Stimulated activated CD8-positive, alpha-beta memory T cell treated with anti-CD3 and anti-CD28 coated beads, Interleukin-12 subunit alpha, Interleukin-12 subunit beta, amount 100 ng/mL, for 24 hours (primary cell): ENCODE results near the gene MESD.

ENCODE experiments used
- DNase-seq: peaks from one replicate; pipeline ENCODE4 v3.0.0-alpha.2; 2020; ENCODE audit errors: extremely low read depth

Gene MESD

GRCh38 chr15:80937718-80938117 lies 51.9 kb downstream of the MESD start:
- DNase-seq, result no peak

- DNase-seq, result no peak
These were observed 53.1 kb downstream of the MESD start for GRCh38 chr15:80936288-80937078.

DNA sequence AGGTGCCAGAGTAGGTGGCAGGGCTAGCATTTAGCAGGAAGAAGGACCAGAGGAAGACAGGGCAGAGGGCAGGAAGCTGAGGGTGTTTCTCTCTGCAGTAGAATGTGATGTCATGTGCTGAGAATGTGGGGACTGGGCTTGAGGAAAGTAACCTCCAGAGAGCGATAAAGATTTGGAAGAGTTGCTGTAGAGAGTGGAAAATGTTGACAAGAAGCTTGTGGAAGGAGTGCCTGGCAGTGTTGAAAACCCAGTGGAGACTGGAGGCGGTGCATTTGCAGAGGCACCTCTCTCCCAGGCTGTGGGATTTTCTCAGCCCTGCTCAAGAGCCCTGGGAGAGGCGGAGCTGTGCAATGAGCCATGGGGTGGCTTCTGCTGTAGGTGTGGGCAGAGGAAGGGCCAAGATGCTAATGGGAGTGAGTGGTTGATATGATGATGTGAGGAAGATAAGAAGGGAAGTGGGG lies 54.8 kb downstream of the MESD start:
- DNase-seq, result no peak

DNA sequence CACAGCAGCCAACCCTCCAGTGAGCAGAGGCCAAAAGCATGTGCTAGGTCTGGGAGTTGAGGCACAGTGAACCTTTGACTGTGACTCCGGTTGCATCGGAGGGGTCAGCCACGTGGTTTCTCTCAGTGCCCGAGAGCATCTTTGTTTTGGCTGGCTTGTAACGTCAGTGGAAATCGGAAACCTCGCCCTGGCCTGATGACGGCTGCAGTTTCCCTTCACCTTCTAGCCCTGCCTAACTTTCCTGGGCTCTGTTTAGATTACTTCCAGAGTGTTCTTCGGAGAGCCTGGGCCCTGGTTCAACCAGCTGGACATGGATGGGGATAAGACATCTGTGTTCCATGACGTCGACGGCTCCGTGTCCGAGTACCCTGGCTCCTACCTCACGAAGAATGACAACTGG lies 56.6 kb downstream of the MESD start:
- DNase-seq, result no peak

DNA sequence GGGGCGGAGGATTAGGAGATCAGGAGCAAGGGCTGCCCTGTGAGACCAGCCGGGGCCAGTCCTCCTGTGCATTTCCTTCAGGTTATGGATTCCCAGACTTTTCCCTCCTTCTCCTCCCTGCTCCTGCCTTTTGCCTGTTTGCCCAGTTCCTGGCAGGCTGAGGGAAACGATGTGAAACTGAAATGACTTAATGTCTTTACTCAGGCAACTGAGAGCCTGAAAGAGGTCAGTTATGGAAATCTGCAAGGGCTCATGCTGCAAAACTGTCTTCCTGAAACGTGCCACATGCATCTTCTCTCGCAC lies 57.2 kb downstream of the MESD start:
- DNase-seq, result no peak

DNA sequence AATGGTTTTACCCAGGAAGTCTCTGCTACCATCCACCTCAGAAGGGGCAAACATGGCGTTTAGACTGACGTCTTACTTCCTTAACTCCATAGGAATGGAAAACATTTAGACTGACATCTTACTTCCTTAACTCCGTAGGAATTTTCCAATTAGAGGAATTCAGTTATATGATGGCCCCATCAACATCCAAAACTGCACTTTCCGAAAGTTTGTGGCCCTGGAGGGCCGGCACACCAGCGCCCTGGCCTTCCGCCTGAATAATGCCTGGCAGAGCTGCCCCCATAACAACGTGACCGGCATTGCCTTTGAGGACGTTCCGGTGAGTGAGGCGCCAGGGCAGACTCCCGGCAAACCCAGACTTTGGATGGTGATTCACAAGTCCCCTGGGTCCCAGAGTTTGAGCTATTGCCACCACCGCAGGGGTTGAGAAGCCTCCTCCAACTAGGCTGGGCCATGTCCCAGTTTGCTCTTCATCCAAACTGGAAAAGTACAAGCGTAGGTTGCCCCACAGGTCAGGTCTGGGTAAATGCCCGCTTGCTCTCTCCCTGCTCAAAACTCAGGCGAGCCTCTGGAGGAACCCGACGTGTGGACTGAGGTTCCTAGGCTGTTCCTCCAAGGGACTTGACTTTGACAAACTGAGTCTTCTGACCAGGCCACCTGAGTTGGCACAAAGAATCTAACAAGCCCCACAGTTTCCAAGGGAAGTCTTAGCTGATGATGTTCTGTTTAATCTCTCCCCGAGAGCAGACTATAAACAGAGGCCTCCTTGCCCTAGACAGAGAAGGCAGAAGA lies 57.7 kb downstream of the MESD start:
- no peak for DNase-seq

- DNase-seq, result no peak
These were observed 58.4 kb downstream of the MESD start for GRCh38 chr15:80931191-80931590.

GRCh38 chr15:80929689-80930088 lies 59.9 kb downstream of the MESD start:
- DNase-seq, result no peak

DNA sequence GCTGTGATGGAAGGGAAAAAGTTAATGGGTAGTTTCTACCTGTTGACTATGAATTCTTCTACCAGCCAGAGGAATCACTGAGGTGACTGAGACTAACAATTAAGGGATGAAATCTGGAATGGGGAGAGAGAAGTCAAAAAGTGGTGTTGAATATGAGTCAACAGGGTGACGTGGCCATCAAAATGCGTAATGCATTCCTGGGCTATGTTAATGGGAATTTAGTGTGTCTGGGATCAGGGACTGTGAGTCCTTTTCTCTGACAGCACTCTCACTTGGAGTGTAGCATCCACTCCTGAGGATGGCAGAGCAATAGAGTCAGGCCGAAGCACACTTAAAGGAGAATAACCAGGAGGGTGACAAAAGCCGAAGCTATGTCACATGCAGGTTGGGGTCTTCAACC lies 60.4 kb downstream of the MESD start:
- no peak for DNase-seq

GRCh38 chr15:80926126-80926525 lies 63.5 kb downstream of the MESD start:
- no peak for DNase-seq

DNA sequence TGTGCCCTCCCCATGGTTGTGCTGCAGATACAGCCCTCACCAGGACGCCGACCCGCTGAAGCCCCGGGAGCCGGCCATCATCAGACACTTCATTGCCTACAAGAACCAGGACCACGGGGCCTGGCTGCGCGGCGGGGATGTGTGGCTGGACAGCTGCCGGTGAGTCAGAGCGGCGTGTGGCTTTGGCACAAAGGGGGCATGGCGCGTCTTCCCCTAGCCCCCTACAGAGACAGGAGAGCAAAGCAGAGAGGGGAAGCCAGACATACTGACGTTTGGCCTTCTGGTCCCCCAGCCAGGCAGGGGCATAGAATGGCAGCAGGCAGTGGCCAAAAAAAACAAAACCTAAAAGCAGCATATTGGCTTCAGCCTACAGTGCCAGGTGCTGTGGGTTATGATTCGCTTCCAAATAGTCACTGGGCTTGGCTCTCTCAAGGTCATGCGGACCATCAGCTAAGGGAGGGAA lies 64.0 kb downstream of the MESD start:
- DNase-seq, result no peak

GRCh38 chr15:80924278-80924677 lies 65.3 kb downstream of the MESD start:
- DNase-seq, result no peak

GRCh38 chr15:80923668-80924067 lies 66.0 kb downstream of the MESD start:
- DNase-seq, result no peak

DNA sequence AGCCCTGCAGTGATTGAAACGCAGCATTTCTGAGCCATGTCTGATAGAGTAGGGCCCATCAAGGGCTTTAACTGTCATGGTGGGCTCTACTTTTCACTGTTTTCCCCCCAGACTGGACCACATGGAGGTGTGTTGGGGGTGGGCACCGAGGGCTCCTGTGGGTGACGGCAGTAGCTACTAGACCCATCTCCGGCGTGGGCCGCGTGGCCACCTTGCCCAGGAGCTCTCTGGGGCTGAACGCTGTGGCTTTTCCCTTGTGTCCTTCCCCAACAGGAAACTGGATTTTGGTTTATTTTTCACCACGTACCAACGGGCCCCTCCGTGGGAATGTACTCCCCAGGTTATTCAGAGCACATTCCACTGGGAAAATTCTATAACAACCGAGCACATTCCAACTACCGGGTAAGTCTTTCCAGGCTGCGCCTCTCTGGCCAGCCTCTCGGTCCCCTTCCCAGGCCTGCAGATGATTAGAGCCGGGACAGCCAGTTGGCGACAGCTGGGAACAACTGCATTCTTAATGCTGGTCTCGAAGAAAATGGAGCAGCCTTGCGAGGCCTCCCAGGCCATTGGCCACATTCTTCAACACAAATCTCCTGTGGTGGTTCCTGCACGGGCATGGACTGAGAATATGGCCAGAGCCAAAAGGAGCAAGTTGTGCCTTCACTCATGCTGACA lies 67.7 kb downstream of the MESD start:
- no peak for DNase-seq

- DNase-seq, result no peak
These were observed 69.3 kb downstream of the MESD start for GRCh38 chr15:80920271-80920699.

DNA sequence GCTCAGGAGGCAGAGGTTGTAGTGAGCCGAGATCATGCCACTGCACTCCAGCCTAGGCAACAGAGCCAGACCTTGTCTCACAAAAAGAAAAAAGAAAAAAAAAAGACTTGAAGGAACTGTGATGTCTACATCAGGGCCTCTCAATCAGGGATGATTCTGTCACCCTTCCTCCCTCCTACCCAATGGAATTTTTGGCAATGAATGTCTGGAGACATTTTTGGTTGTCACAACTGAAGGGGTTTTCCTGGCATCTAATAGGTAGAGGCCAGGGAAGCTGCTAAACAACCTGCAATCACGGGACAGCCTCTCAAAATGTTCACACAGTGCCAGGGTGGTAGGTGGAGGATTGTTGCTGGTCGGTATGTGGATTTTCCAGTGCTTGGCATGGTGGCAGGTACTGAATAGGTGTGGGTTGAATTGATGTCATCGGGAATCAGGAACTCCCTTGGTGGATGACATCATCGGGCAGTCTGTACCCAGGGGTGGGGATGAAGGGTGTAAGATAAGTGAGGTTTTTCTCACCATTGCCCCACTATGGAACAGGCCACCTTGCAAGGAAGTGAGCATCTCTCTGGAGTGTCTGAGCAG lies 71.3 kb downstream of the MESD start:
- DNase-seq, result no peak

DNA sequence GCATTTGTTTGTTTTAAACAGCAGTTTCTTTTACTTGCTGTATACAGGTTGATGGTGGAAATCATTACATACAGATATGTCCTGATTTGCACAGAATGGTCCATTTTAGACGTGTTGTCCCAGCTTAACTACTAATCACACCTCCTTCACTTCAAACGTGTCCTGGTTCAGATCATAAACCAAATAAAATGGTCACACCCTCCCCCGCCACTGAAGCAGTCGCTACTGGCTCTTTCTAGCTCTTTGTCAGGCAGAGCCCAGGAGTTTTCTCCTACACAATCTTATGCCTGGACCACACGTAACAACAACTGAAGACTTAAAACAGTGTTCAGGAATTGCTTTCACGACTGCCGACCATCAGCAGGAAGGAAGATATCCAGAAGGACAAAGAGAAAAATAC lies 73.6 kb downstream of the MESD start:
- no peak for DNase-seq

DNA sequence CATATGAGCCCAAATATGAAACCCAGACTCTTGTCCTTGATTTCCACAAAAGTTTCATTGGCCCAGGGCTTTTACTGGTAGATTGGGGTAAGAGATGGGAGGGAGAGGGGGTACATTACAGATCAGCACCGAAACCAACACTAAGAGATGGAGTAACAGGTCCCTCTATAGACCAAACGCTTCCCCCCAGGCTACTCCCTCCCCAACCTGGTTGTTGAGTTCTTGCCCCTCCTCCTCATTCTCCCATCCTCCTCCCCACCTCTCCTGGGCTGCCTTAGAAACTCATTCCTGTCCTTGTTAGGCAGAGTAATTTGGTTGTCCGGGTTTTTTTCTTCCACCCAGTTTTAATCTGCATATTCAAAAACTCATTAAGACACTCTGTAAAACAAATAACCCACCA lies 74.1 kb downstream of the MESD start:
- no peak for DNase-seq

DNA sequence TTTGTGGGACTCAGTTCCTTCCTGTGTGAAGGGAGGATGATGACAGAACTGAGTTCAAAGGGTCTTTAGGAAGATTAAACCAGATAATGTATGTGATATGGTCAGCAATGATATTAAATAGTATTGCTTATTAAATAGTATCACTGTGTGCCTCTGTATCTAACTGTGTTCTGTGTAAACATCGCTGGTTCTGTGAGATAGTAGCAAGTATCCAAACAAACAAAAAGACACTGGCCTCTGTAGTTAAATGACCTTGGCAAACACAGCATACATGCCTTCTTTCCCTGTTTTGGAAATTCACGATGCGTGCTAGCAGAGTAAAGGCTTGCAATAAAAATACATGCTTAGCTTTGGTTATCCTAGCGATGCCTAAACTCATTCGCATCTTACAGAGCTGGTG lies 76.1 kb downstream of the MESD start:
- DNase-seq, result no peak

- no peak for DNase-seq
These were observed 76.9 kb downstream of the MESD start for GRCh38 chr15:80912673-80913072.

- DNase-seq, result no peak
These were observed 77.8 kb downstream of the MESD start for GRCh38 chr15:80911821-80912220.

DNA sequence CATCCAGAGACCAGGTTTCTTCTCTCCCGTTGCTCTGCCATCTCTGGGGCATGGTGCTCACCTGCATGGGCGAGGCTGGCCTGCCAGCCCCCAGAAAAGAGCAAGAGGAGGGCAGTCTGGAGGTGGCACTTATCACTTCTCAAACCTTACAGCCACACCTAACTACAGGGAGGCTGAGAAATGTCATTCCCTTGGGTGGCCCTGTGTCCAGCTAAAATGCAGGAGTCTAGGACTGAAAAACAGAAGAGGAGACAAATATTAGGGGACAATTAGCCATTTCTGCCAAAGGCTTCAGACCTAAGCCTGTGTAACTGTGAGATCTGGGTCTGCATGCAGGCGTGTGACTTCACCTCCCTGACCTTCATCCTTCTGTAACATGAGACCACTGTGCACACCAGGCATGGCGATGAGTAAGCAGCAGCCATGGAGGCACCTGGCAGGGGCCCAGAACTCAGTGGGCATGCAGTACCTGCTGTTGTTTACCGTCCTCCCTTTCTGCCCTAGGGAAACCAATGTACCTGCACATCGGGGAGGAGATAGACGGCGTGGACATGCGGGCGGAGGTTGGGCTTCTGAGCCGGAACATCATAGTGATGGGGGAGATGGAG lies 83.4 kb downstream of the MESD start:
- no peak for DNase-seq
